Measurements from ENCODE around the gene RBMS3. TPM values are rescaled to one million over a fixed set of nuclear protein-coding genes. Genes with fewer than 3 reads are reported as not detected.

The RBMS3 gene
- total and polyA plus RNA-seq, 2 of the 13 experiments (the other 11 are each of a cell fraction or from before 2014, with no cell fraction given), result not detected

- POLR2A ChIA-PET, result no interaction called here
- DNase-seq (ENCODE audit: low spot score), result no peak
- no peak for TF ChIP-seq MATR3 (CRISPR knock-in tag; IDR thresholded peaks at IDR 0.05)
- TF ChIP-seq ZNF24 (IDR thresholded peaks at IDR 0.05), result no peak
- TF ChIP-seq USF2 (IDR thresholded peaks at IDR 0.05; ENCODE audit: low read depth, low read length), result no peak
- no peak for TF ChIP-seq USF2 (CRISPR knock-in tag; IDR thresholded peaks at IDR 0.05; ENCODE audit: borderline replicate concordance)
- TF ChIP-seq ZNF749 (CRISPR knock-in tag; IDR thresholded peaks at IDR 0.05; ENCODE audit: borderline replicate concordance), result no peak
- TF ChIP-seq, protein P1, sequence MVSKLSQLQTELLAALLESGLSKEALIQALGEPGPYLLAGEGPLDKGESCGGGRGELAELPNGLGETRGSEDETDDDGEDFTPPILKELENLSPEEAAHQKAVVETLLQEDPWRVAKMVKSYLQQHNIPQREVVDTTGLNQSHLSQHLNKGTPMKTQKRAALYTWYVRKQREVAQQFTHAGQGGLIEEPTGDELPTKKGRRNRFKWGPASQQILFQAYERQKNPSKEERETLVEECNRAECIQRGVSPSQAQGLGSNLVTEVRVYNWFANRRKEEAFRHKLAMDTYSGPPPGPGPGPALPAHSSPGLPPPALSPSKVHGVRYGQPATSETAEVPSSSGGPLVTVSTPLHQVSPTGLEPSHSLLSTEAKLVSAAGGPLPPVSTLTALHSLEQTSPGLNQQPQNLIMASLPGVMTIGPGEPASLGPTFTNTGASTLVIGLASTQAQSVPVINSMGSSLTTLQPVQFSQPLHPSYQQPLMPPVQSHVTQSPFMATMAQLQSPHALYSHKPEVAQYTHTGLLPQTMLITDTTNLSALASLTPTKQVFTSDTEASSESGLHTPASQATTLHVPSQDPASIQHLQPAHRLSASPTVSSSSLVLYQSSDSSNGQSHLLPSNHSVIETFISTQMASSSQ (IDR thresholded peaks at IDR 0.05; ENCODE audit: low read depth), result no peak
- TF ChIP-seq, protein P1 (CRISPR knock-in tag; IDR thresholded peaks at IDR 0.05; ENCODE audit: borderline replicate concordance), result no peak
- TF ChIP-seq ZBTB20 (CRISPR knock-in tag; IDR thresholded peaks at IDR 0.05; ENCODE audit: borderline replicate concordance, low read depth), result no peak
- no peak for TF ChIP-seq HDAC6 (IDR thresholded peaks at IDR 0.05; ENCODE audit: low read depth, low read length)
- TF ChIP-seq ZNF280D (CRISPR knock-in tag; IDR thresholded peaks at IDR 0.05), result no peak
- TF ChIP-seq STAG1 (CRISPR knock-in tag; IDR thresholded peaks at IDR 0.05), result no peak
- no peak for TF ChIP-seq LBX2 (CRISPR knock-in tag; IDR thresholded peaks at IDR 0.05; ENCODE audit: borderline replicate concordance)
- no peak for TF ChIP-seq ZC3H13 (CRISPR knock-in tag; IDR thresholded peaks at IDR 0.05)
- no peak for TF ChIP-seq SALL2 (CRISPR knock-in tag; IDR thresholded peaks at IDR 0.05)
Observed at GRCh38 chr3:29255854-29256696, 24.8 kb upstream of the RBMS3 start.

More at GRCh38 chr3:29255854-29256696, 24.8 kb upstream of the RBMS3 start:
- Histone ChIP-seq H3K9me3 (ENCODE audit: low read length) (no peaks in the 10 kb centered on the region), H4K20me1 (ENCODE audit: insufficient read depth, low read length) (no peaks in the 10 kb centered on the region), H2AFZ (ENCODE audit: low read length) (no peak overlapping the region), H3K36me3 (replicated peaks in 1 of 2; ENCODE audit: control insufficient read depth in 1 of 2, insufficient read depth in 2 of 2, low read length in 2 of 2) (no peaks in the 10 kb centered on the region), H3K4me1 (ENCODE audit: insufficient read depth, low read length) (no peaks in the 10 kb centered on the region), H3K4me3 (replicated peaks in 1 of 3; ENCODE audit: insufficient read depth in 1 of 3, low read depth in 2 of 3, low read length in 3 of 3) (no peak overlapping the region), H3K4me2 (ENCODE audit: low read depth, low read length) (no peak overlapping the region), H3K27me3 (ENCODE audit: control insufficient read depth in 1 of 2, insufficient read depth in 2 of 2, low read length in 2 of 2) (no peaks in the 10 kb centered on the region), H3K9ac (ENCODE audit: insufficient read depth, low read depth, low read length) (no peak overlapping the region), H3K27ac (ENCODE audit: extremely low read length, insufficient read depth, low read length) (no peak overlapping the region), H3K79me2 (ENCODE audit: insufficient read depth, low read length) (no peaks in the 10 kb centered on the region)
- intact Hi-C loops (cut with micrococcal nuclease; ENCODE audit: unreplicated experiment), result no loop called here
- ATAC-seq (no peak), FAIRE-seq (no peak)
- in situ Hi-C loops (cut with HindIII; ENCODE audit: extremely low pct_ligation_motif_present, low pct_unique_long_range_greater_than_20kb), result no loop called here
- CTCF ChIA-PET (ENCODE audit: low intra/inter-chr PET ratio, low total read pairs), result no interaction called here
- BruUV-seq (replicated peaks), result no TSS peak
- 0% methylated on average over 5 of the region's 5 CpGs for WGBS (ENCODE audit: low lambda C conversion rate)
